ENCODE data around the gene SLC9A4. TPM values are rescaled to one million over a fixed set of nuclear protein-coding genes. Genes with fewer than 3 reads are reported as not detected.

Gene SLC9A4
- total RNA-seq, 4 donors from 2014 or later, result 0.24 to 1.3 (median 0.36) TPM; not detected in 1

DNA sequence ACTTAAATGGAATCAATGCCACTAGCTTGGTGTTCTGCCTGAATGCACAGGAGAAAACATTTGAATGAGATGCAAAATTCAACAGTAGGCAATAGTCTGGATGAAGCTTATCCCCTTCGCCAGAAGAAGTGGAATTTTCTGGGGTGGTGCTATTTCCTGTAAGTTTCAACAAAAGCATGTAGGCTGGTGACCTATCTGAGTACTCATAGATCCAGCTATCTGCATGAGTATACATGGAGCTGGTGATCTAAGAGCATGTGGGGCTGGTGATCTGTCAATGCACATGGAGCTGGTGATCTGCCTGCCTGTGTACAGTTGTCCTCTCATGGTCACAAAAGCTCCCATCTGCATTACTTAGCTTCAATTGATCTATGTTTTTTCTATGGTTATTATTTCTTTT lies 71.2 kb downstream of the SLC9A4 start:
- H3K27ac ChIP-seq, result no peak overlapping the region
- no peak for DNase-seq (ENCODE audit: low spot score in 2 of 2)
- H3K4me1 ChIP-seq, result no peaks in the 10 kb centered on the region
- 78% methylated on average over 1 of the region's 1 CpG for WGBS
- H3K4me3 ChIP-seq, result no peak overlapping the region
- H3K36me3 ChIP-seq, result no peaks in the 10 kb centered on the region
- H3K9me3 ChIP-seq, result no peaks in the 10 kb centered on the region
- TF ChIP-seq POLR2A (IDR thresholded peaks at IDR 0.05), result no peak
- TF ChIP-seq, protein P1, sequence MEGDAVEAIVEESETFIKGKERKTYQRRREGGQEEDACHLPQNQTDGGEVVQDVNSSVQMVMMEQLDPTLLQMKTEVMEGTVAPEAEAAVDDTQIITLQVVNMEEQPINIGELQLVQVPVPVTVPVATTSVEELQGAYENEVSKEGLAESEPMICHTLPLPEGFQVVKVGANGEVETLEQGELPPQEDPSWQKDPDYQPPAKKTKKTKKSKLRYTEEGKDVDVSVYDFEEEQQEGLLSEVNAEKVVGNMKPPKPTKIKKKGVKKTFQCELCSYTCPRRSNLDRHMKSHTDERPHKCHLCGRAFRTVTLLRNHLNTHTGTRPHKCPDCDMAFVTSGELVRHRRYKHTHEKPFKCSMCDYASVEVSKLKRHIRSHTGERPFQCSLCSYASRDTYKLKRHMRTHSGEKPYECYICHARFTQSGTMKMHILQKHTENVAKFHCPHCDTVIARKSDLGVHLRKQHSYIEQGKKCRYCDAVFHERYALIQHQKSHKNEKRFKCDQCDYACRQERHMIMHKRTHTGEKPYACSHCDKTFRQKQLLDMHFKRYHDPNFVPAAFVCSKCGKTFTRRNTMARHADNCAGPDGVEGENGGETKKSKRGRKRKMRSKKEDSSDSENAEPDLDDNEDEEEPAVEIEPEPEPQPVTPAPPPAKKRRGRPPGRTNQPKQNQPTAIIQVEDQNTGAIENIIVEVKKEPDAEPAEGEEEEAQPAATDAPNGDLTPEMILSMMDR (IDR thresholded peaks at IDR 0.05), result no peak
- no peak for TF ChIP-seq POLR2AphosphoS5 (IDR thresholded peaks at IDR 0.05)
- TF ChIP-seq EP300 (IDR thresholded peaks at IDR 0.05), result no peak
- H3K27me3 ChIP-seq, result peaks cover 3% of the 10 kb centered on the region

DNA sequence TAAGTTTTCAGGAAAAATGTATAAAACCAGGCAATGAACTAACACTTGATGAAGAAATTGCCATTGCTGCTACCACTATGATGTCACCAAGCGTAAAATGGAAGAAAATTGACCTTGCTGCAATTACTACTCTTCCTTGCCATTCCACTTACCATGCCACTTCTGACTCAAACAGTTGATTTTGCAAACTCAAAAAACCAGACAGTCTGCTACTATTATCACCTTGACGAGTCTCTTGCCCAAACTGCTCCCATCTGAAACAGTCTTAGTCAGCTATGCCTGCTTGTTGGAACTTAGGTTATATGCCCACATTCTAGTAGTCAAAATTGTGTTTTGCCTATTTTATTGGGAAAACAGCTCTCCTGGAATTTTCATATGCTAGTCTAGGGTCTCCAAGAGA lies 74.4 kb downstream of the SLC9A4 start:
- TF ChIP-seq EP300 (IDR thresholded peaks at IDR 0.05) (no peak), POLR2AphosphoS5 (IDR thresholded peaks at IDR 0.05) (no peak), POLR2A (IDR thresholded peaks at IDR 0.05) (no peak)
- TF ChIP-seq, protein P1 (IDR thresholded peaks at IDR 0.05), result no peak
- Histone ChIP-seq H3K4me1 (no peaks in the 10 kb centered on the region), H3K9me3 (no peaks in the 10 kb centered on the region), H3K4me3 (no peak overlapping the region), H3K36me3 (no peaks in the 10 kb centered on the region), H3K27me3 (peaks cover 3% of the 10 kb centered on the region), H3K27ac (no peak overlapping the region)
- 86% methylated on average over 2 of the region's 2 CpGs for WGBS
- no peak for DNase-seq (ENCODE audit: low spot score in 2 of 2)

DNA sequence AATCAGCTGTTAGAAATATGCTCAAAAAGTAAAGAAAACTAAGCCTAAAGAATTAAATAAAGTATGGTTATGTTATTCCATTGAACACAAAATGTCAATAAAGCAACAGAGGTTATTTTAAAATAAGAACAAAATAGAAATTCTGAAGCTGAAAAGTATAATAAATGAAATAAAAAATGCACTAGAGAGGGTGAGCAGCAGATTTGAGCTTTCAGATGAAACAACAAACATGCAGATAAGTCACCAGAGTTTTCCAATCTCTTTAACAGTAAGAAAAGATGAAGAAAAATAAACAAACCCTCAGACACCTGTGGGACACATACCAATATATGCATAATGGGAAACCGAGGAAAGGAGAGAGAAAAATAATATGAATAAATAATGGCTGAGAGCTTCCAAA lies 76.0 kb downstream of the SLC9A4 start:
- H3K36me3 ChIP-seq, result no peaks in the 10 kb centered on the region
- peaks cover 2% of the 10 kb centered on the region for H3K27me3 ChIP-seq
- H3K4me3 ChIP-seq, result no peak overlapping the region
- no peaks in the 10 kb centered on the region for H3K4me1 ChIP-seq
- TF ChIP-seq POLR2AphosphoS5 (IDR thresholded peaks at IDR 0.05) (no peak), EP300 (IDR thresholded peaks at IDR 0.05) (no peak), POLR2A (IDR thresholded peaks at IDR 0.05) (no peak)
- TF ChIP-seq, protein P1 (IDR thresholded peaks at IDR 0.05), result no peak
- H3K27ac ChIP-seq, result no peak overlapping the region
- no peak for DNase-seq (ENCODE audit: low spot score in 2 of 2)
- WGBS, result 0% methylated on average over 1 of the region's 1 CpG
- no peaks in the 10 kb centered on the region for H3K9me3 ChIP-seq

DNA sequence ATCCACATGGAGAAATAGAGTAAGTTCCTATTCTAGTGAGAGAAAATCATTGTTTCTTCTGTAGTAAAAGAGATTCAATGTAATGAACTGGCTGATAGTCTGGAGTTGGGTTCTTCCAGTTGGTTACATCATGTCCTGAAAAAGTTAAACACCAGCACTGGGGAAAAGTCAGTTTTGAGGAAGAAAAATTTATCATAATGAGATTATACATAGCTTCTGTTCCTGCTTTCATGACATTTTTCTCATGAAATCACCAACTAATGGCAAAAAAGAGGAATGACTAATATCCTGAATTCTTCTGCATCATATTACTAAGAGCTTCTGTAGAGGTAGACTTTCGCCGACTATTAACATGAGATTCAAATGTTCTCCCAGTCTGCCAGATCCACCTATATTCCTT lies 77.1 kb downstream of the SLC9A4 start:
- Histone ChIP-seq H3K4me1 (no peaks in the 10 kb centered on the region), H3K9me3 (no peaks in the 10 kb centered on the region), H3K27me3 (no peaks in the 10 kb centered on the region), H3K36me3 (no peaks in the 10 kb centered on the region), H3K4me3 (no peak overlapping the region), H3K27ac (no peak overlapping the region)
- TF ChIP-seq, protein P1 (IDR thresholded peaks at IDR 0.05), result no peak
- TF ChIP-seq POLR2AphosphoS5 (IDR thresholded peaks at IDR 0.05), result no peak
- TF ChIP-seq EP300 (IDR thresholded peaks at IDR 0.05), result no peak
- no peak for TF ChIP-seq POLR2A (IDR thresholded peaks at IDR 0.05)
- 95% methylated on average over 2 of the region's 2 CpGs for WGBS
- DNase-seq (ENCODE audit: low spot score in 2 of 2), result no peak

DNA sequence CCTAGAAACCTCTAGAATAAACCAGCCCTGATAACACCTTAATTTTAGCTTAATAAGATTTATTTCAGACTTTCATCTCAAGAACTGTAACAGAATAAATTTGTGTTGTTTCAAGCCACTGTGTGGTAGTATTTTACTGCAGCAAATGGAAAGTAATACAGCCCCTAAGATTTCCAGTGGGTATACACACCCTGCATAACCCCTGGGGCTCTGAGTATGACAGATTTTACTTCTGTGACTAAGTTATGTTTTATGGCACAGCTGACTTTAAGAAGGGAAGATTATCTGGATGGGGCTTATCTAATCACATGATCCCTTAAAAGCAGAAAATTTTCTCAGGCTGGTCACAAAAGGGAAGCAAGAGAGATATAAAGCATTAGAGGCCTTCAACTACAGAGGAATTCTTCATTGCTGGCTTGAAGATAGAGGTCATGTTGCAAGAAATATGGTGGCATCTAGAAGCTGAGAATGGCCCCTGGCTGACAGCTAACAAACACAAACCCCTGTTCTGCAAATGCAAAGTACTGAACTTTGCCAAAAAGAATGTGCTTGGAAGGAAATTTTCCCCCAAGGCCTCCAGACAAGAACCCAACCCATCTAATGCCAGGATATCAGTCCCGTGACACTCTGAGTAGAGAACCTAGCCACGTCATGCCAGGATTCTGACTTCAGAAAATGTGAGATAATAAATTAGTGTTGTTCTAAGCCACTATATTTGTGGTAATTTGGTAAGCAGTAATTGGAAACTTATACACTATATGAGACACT lies 78.5 kb downstream of the SLC9A4 start:
- Histone ChIP-seq H3K27me3 (no peaks in the 10 kb centered on the region), H3K36me3 (no peaks in the 10 kb centered on the region), H3K4me1 (no peaks in the 10 kb centered on the region), H3K9me3 (no peaks in the 10 kb centered on the region), H3K27ac (no peak overlapping the region), H3K4me3 (no peak overlapping the region)
- WGBS, result 43% methylated on average over 2 of the region's 2 CpGs
- DNase-seq (ENCODE audit: low spot score in 2 of 2), result no peak
- TF ChIP-seq POLR2AphosphoS5 (IDR thresholded peaks at IDR 0.05), result no peak
- no peak for TF ChIP-seq EP300 (IDR thresholded peaks at IDR 0.05)
- TF ChIP-seq POLR2A (IDR thresholded peaks at IDR 0.05), result no peak
- TF ChIP-seq, protein P1 (IDR thresholded peaks at IDR 0.05), result no peak
